GM23248 (cell line): ENCODE results near the gene VSTM5.

Experiments used
- EZH2 ChIP-seq: fragments of 200-600 bp; sonication (generic); IDR thresholded peaks from 2 replicates; pipeline ENCODE4 v1.6.1; 2018; ENCODE audit warnings: antibody characterized with exemption, mild to moderate bottlenecking; ENCODE audit not compliant: insufficient read depth, poor library complexity, severe bottlenecking
- EZH2phosphoT487 ChIP-seq: fragments of 200-600 bp; sonication (generic); IDR thresholded peaks from 2 replicates; pipeline ENCODE4 v1.6.1; 2018; ENCODE audit warnings: antibody characterized with exemption, moderate library complexity, mild to moderate bottlenecking, low read depth; ENCODE audit not compliant: insufficient read depth

- TF ChIP-seq EZH2 (no peak), EZH2phosphoT487 (no peak)
Measured at GRCh38 chr11:93823210-93823609, 27.2 kb downstream of the VSTM5 start.
